CD14-positive monocyte (primary cell): ENCODE results near the gene DGKQ. TPM values are rescaled to one million over a fixed set of nuclear protein-coding genes. Genes with fewer than 3 reads are reported as not detected.

Experiments
- DNase-seq, 3 donors: peaks; one replicate each; pipeline ENCODE4 v3.0.0-alpha.2; 2011 to 2022
- H2AFZ ChIP-seq: 2 replicates; pipeline ENCODE4 v1.6.0; 2012; ENCODE audit warnings: mild to moderate bottlenecking, low read depth, low read length, inconsistent platforms; ENCODE audit not compliant: insufficient read depth, poor library complexity, severe bottlenecking
- H3K27ac ChIP-seq, 2 donors: 1 replicate in 1 of 2; 2 replicates in 1 of 2; pipeline ENCODE4 v1.5.1; 2012 to 2013; ENCODE audit warnings: low read length in 2 of 2, control low read depth in 1 of 2, inconsistent platforms in 1 of 2, low read depth in 1 of 2, mild to moderate bottlenecking in 1 of 2
- H3K27me3 ChIP-seq, 2 donors: one replicate each; pipeline versions ENCODE4 v1.6.0 to v1.6.1; 2011 to 2013; ENCODE audit warnings: low read length in 2 of 2; ENCODE audit not compliant: control insufficient read depth in 2 of 2, insufficient read depth in 2 of 2
- H3K36me3 ChIP-seq, 2 donors: replicated peaks in 1 of 2; 1 replicate in 1 of 2; 2 replicates in 1 of 2; pipeline versions ENCODE4 v1.5.1 to v1.6.1; 2012 to 2013; ENCODE audit warnings: low read length in 2 of 2, control low read depth in 1 of 2, inconsistent platforms in 1 of 2, mild to moderate bottlenecking in 1 of 2; ENCODE audit not compliant: insufficient read depth in 2 of 2, control insufficient read depth in 1 of 2
- H3K4me1 ChIP-seq, 2 donors: 1 replicate in 1 of 2; 2 replicates in 1 of 2; pipeline versions ENCODE4 v1.5.1 to v1.6.1; 2012 to 2013; ENCODE audit warnings: low read length in 2 of 2, control low read depth in 1 of 2, inconsistent platforms in 1 of 2, mild to moderate bottlenecking in 1 of 2, moderate library complexity in 1 of 2; ENCODE audit not compliant: insufficient read depth in 2 of 2, control insufficient read depth in 1 of 2
- H3K4me2 ChIP-seq: replicated peaks from 2 replicates; pipeline ENCODE3; 2012; ENCODE audit warnings: low read length, moderate library complexity, mild to moderate bottlenecking; ENCODE audit not compliant: poor library complexity, severe bottlenecking; ENCODE audit errors: extremely low read depth
- H3K4me3 ChIP-seq, 3 experiments: fragments of 200-600 bp in 1 of 3; sonication (generic) in 1 of 3; replicated peaks in 1 of 3; 1 replicate in 2 of 3; 2 replicates in 1 of 3; pipeline ENCODE4 v1.5.1; 2011 to 2013; ENCODE audit warnings: low read length in 3 of 3, mild to moderate bottlenecking in 3 of 3, control low read depth in 2 of 3, low read depth in 2 of 3, inconsistent platforms in 1 of 3, moderate library complexity in 1 of 3
- H3K79me2 ChIP-seq: 2 replicates; pipeline ENCODE4 v1.6.0; 2012; ENCODE audit warnings: mild to moderate bottlenecking, control low read depth, inconsistent platforms, low read length, moderate library complexity; ENCODE audit not compliant: insufficient read depth
- H3K9ac ChIP-seq: 2 replicates; pipeline ENCODE4 v1.6.0; 2017; ENCODE audit warnings: low read length, mild to moderate bottlenecking; ENCODE audit not compliant: insufficient read depth, poor library complexity, severe bottlenecking
- H3K9me3 ChIP-seq, 2 donors: replicated peaks in 1 of 2; 1 replicate in 1 of 2; 2 replicates in 1 of 2; pipeline versions ENCODE4 v1.5.1 to v1.6.1; 2012 to 2013; ENCODE audit warnings: low read length in 2 of 2, control low read depth in 1 of 2; ENCODE audit not compliant: control insufficient read depth in 1 of 2, insufficient read depth in 1 of 2
- H4K20me1 ChIP-seq: 2 replicates; pipeline ENCODE4 v1.6.0; 2012; ENCODE audit warnings: mild to moderate bottlenecking, low read length, control low read depth, moderate library complexity; ENCODE audit not compliant: insufficient read depth
- H3K27ac Mint-ChIP-seq, 7 donors: one replicate each; pipeline ENCODE4 v1.8.0; 2020; ENCODE audit warnings: mild to moderate bottlenecking in 7 of 7, mixed read lengths in 7 of 7, moderate library complexity in 6 of 7, inconsistent platforms in 2 of 7
- H3K27me3 Mint-ChIP-seq, 3 donors: one replicate each; pipeline ENCODE4 v1.8.0; 2021 to 2022; ENCODE audit warnings: low read depth in 3 of 3, mild to moderate bottlenecking in 3 of 3, mixed read lengths in 3 of 3, moderate library complexity in 3 of 3, inconsistent platforms in 1 of 3
- H3K36me3 Mint-ChIP-seq, 2 donors: one replicate each; pipeline ENCODE4 v1.8.0; 2020; ENCODE audit warnings: mixed read lengths in 2 of 2, inconsistent platforms in 1 of 2, mild to moderate bottlenecking in 1 of 2
- H3K4me1 Mint-ChIP-seq: one replicate; pipeline ENCODE4 v1.8.0; 2020; ENCODE audit warnings: mild to moderate bottlenecking, mixed read lengths
- H3K4me3 Mint-ChIP-seq, 2 donors: one replicate each; pipeline ENCODE4 v1.8.0; 2020; ENCODE audit warnings: mild to moderate bottlenecking in 2 of 2, mixed read lengths in 2 of 2, moderate library complexity in 1 of 2
- H3K9me3 Mint-ChIP-seq, 7 donors: one replicate each; pipeline ENCODE4 v1.8.0; 2020 to 2022; ENCODE audit warnings: mixed read lengths in 7 of 7, mild to moderate bottlenecking in 6 of 7, moderate library complexity in 6 of 7, inconsistent platforms in 2 of 7
- CTCF ChIP-seq: fragments of 200-600 bp; IDR thresholded peaks from one replicate; pipeline ENCODE4 v1.8.0; 2022; ENCODE audit warnings: antibody characterized with exemption, mild to moderate bottlenecking
- WGBS: methylation state at CpG from one replicate; pipeline ENCODE4 v1.1.5; 2013; ENCODE audit warnings: missing lambda C conversion rate; ENCODE audit not compliant: insufficient coverage; 5-methylcytosine and 5-hydroxymethylcytosine counted together
- intact Hi-C, 2 donors: fragments of 100-400 bp; cut with micrococcal nuclease; formaldehyde crosslinking; loops; one replicate each; pipeline versions ENCODE4 v1.15.0 to v1.15.1; 2023
- polyA plus RNA-seq, 3 donors: library from polyadenylated mRNA; depleted of rRNA in 1 of 3; unstranded in 2 of 3; stranded (reverse) in 1 of 3; fragments of 300-500 nt in 2 of 3; fragments of >200 nt in 1 of 3; fragmentation: Illumina TruSeq in 2 of 3; gene quantifications; 1 replicate in 2 of 3; 2 replicates in 1 of 3; pipeline ENCODE4 v1.2.3, GENCODE V29; 2012 to 2021

DGKQ gene
- polyA plus RNA-seq, 3 donors = 0.58 to 23.1 (median 2.4) TPM

GRCh38 chr4:1022051-1022738, 48.8 kb upstream of the DGKQ start:
- no peak for TF ChIP-seq CTCF
- H3K27ac Mint-ChIP-seq = no peak overlapping the region
- Histone ChIP-seq H3K36me3 (no peaks in the 10 kb centered on the region), H3K27me3 (no peaks in the 10 kb centered on the region), H3K4me3 (no peak overlapping the region), H3K27ac (no peak overlapping the region), H4K20me1 (no peaks in the 10 kb centered on the region), H3K9ac (no peak overlapping the region), H2AFZ (no peak overlapping the region), H3K4me1 (peaks cover 0 to 7% of the 10 kb centered on the region in 2 donors), H3K9me3 (no peaks in the 10 kb centered on the region), H3K79me2 (no peaks in the 10 kb centered on the region), H3K4me2 (no peak overlapping the region)
- WGBS = 98% methylated on average over 40 of the region's 46 CpGs
- peaks cover 0 to 6% (median 0%) of the 10 kb centered on the region in 7 donors for H3K9me3 Mint-ChIP-seq
- intact Hi-C loops = no loop called here
- peaks cover 0 to 5% (median 2%) of the 10 kb centered on the region in 3 donors for H3K27me3 Mint-ChIP-seq
- peaks cover 6 to 8% of the 10 kb centered on the region in 2 donors for H3K36me3 Mint-ChIP-seq
- no peak overlapping the region for H3K4me3 Mint-ChIP-seq
- no peak for DNase-seq
- H3K4me1 Mint-ChIP-seq = peaks cover 5% of the 10 kb centered on the region

- peaks cover 5% of the 10 kb centered on the region for H3K4me1 Mint-ChIP-seq
- H3K4me3 ChIP-seq = no peak overlapping the region
- H3K9ac ChIP-seq = no peak overlapping the region
- no peak for DNase-seq
- no peak for TF ChIP-seq CTCF
- H3K36me3 Mint-ChIP-seq = peaks cover 6 to 8% of the 10 kb centered on the region in 2 donors
- peaks cover 0 to 5% (median 1%) of the 10 kb centered on the region in 3 donors for H3K27me3 Mint-ChIP-seq
- peaks cover 0 to 7% of the 10 kb centered on the region in 2 donors for H3K4me1 ChIP-seq
- H3K4me2 ChIP-seq = no peak overlapping the region
- no peaks in the 10 kb centered on the region for H3K79me2 ChIP-seq
- no peak overlapping the region for H2AFZ ChIP-seq
- no peak overlapping the region for H3K27ac Mint-ChIP-seq
- H3K27me3 ChIP-seq = no peaks in the 10 kb centered on the region
- H4K20me1 ChIP-seq = no peaks in the 10 kb centered on the region
- WGBS = 86% methylated on average over 13 of the region's 19 CpGs
- peaks cover 0 to 6% (median 0%) of the 10 kb centered on the region in 7 donors for H3K9me3 Mint-ChIP-seq
- no peaks in the 10 kb centered on the region for H3K36me3 ChIP-seq
- H3K4me3 Mint-ChIP-seq = no peak overlapping the region
- intact Hi-C loops = no loop called here
- no peak overlapping the region for H3K27ac ChIP-seq
- no peaks in the 10 kb centered on the region for H3K9me3 ChIP-seq
These were observed 48.1 kb upstream of the DGKQ start for GRCh38 chr4:1021386-1022050.
